Measurements from ENCODE around the gene STT3A. TPM values are rescaled to one million over a fixed set of nuclear protein-coding genes. Genes with fewer than 3 reads are reported as not detected.

STT3A gene
- total RNA-seq, 1 donor from 2014 or later: 187 TPM

- Histone ChIP-seq H3K4me3 (ENCODE audit: low read depth, low read length) (peak overlapping the region; percentile 51), H3K36me3 (ENCODE audit: control insufficient read depth, insufficient read depth, low read length) (no peaks in the 10 kb centered on the region), H3K27me3 (ENCODE audit: control insufficient read depth, insufficient read depth, low read length) (no peaks in the 10 kb centered on the region)
- no peak for DNase-seq (ENCODE audit: low read depth)
- no peak for TF ChIP-seq CTCF (IDR thresholded peaks at IDR 0.05; ENCODE audit: insufficient read depth, low read length, poor library complexity, severe bottlenecking)
Measured at GRCh38 chr11:125625225-125625629, 32.6 kb downstream of the STT3A start.

DNA sequence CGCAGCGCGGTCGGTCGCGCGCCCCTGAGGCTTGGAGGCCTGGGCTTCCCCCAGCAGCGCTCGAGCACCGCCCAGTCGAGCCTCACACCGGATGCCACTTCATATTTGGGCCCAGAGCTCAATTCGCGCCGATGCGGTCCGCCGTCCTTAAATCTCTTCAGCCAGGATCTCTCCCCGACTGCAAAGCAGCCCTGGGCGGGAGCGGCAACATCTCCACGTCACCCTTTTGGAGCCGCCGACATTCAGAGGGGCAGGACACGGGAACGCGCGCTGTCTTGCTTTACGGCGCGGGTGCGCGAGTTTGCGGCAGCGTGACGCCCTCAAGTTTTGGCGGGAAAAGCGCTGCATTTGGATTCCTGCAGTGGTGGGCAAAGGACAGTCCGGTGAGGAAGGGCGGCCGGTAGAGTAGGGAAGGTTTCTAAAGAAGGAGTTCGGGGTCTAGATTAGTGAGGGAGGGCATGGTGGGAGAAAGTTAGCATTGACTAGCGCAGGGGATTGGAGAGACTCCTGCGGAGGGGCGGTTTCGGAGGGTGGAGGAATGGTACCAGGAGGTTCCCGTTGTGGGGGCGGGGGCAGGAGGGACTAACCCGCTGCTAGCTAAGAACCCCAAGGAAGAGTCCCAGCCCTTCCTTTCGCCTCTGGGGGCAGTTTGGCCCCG is 33.1 kb downstream of the STT3A start:
- Histone ChIP-seq H3K27me3 (ENCODE audit: control insufficient read depth, insufficient read depth, low read length) (no peaks in the 10 kb centered on the region), H3K4me3 (ENCODE audit: low read depth, low read length) (peak overlapping the region; percentile 51), H3K36me3 (ENCODE audit: control insufficient read depth, insufficient read depth, low read length) (no peaks in the 10 kb centered on the region)
- peak; percentile 37 for DNase-seq (ENCODE audit: low read depth)
- no peak for TF ChIP-seq CTCF (IDR thresholded peaks at IDR 0.05; ENCODE audit: insufficient read depth, low read length, poor library complexity, severe bottlenecking)

DNA sequence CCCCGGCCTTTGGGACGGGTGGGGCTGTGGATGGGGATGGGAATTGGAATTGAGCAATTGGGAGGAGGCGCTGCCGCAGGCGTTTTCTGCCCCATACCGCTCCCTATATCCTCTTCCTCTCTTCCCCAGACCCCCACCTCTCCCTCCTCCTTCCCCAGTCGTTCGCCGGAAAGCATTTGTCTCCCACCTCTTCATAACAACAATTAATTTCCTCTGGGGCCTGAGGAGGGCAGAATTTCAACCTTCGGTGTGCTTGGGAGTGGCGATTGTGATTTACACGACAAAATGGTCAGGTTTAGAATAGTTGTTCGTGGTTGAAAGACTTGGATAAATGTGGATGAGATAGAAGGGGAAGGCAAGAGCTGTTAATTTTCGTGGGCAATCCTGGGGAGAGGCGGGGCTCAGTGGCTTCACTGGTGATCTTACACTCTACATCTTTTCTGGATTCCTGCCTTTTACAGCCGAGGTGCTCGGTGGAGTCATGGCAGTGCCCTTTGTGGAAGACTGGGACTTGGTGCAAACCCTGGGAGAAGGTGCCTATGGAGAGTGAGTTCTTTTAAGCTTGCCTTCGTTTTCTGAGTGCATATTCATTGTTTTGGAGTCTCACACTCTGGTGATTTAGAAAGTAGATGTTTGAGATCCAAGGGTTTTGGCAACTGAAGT is 33.8 kb downstream of the STT3A start:
- DNase-seq (ENCODE audit: low read depth): peak; percentile 35
- TF ChIP-seq CTCF (IDR thresholded peaks at IDR 0.05; ENCODE audit: insufficient read depth, low read length, poor library complexity, severe bottlenecking): peak; percentile 40
- no peaks in the 10 kb centered on the region for H3K36me3 ChIP-seq (ENCODE audit: control insufficient read depth, insufficient read depth, low read length)
- peak overlapping the region; percentile 51 for H3K4me3 ChIP-seq (ENCODE audit: low read depth, low read length)
- H3K27me3 ChIP-seq (ENCODE audit: control insufficient read depth, insufficient read depth, low read length): no peaks in the 10 kb centered on the region

GRCh38 chr11:125627236-125627910 is 34.7 kb downstream of the STT3A start:
- TF ChIP-seq CTCF (IDR thresholded peaks at IDR 0.05; ENCODE audit: insufficient read depth, low read length, poor library complexity, severe bottlenecking): no peak
- Histone ChIP-seq H3K27me3 (ENCODE audit: control insufficient read depth, insufficient read depth, low read length) (no peaks in the 10 kb centered on the region), H3K36me3 (ENCODE audit: control insufficient read depth, insufficient read depth, low read length) (no peaks in the 10 kb centered on the region), H3K4me3 (ENCODE audit: low read depth, low read length) (peak overlapping the region; percentile 51)
- no peak for DNase-seq (ENCODE audit: low read depth)

- DNase-seq (ENCODE audit: low read depth): no peak
- peaks cover 2% of the 10 kb centered on the region for H3K36me3 ChIP-seq (ENCODE audit: control insufficient read depth, insufficient read depth, low read length)
- H3K27me3 ChIP-seq (ENCODE audit: control insufficient read depth, insufficient read depth, low read length): no peaks in the 10 kb centered on the region
- TF ChIP-seq CTCF (IDR thresholded peaks at IDR 0.05; ENCODE audit: insufficient read depth, low read length, poor library complexity, severe bottlenecking): no peak
- no peak overlapping the region for H3K4me3 ChIP-seq (ENCODE audit: low read depth, low read length)
Measured at GRCh38 chr11:125637840-125638239, 45.2 kb downstream of the STT3A start.
